Neural cell (in vitro differentiated cells): Measurements from ENCODE around the gene KRTAP9-4. TPM values are rescaled to one million over a fixed set of nuclear protein-coding genes. Genes with fewer than 3 reads are reported as not detected.

Experiments used
- H2AFZ ChIP-seq: fragments of 200-600, 300-800 bp; sonication (generic), shearing (Covaris generic); 2 replicates; pipeline ENCODE4 v1.6.0; 2014; ENCODE audit warnings: low read depth, mild to moderate bottlenecking, antibody characterized with exemption, low read length, moderate library complexity
- H3F3A ChIP-seq: fragments of 200-600 bp; shearing (Covaris generic); 2 replicates; pipeline ENCODE4 v1.6.1; 2016; ENCODE audit warnings: mild to moderate bottlenecking, moderate library complexity, mixed read lengths, antibody characterized with exemption, low read length; ENCODE audit not compliant: insufficient read depth, poor library complexity, severe bottlenecking
- H3K27ac ChIP-seq: fragments of 200-600, 300-800 bp; sonication (generic), shearing (Covaris generic); 2 replicates; pipeline ENCODE4 v1.5.1; 2014; ENCODE audit warnings: mild to moderate bottlenecking, low read length, moderate library complexity
- H3K27me3 ChIP-seq: fragments of 300-800, 200-600 bp; sonication (generic), shearing (Covaris generic); 2 replicates; pipeline ENCODE4 v1.6.0; 2014; ENCODE audit warnings: mild to moderate bottlenecking, low read depth, low read length, moderate library complexity; ENCODE audit not compliant: insufficient read depth
- H3K36me3 ChIP-seq: fragments of 300-800, 200-600 bp; sonication (generic), shearing (Covaris generic); 2 replicates; pipeline ENCODE4 v1.5.1; 2014; ENCODE audit warnings: mild to moderate bottlenecking, antibody characterized with exemption, low read length, moderate library complexity; ENCODE audit not compliant: insufficient read depth
- H3K4me2 ChIP-seq: fragments of 300-800, 200-600 bp; sonication (generic), shearing (Covaris generic); 2 replicates; pipeline ENCODE4 v1.6.0; 2014; ENCODE audit warnings: mild to moderate bottlenecking, low read length
- H3K4me3 ChIP-seq: fragments of 300-800, 200-600 bp; sonication (generic), shearing (Covaris generic); 2 replicates; pipeline ENCODE4 v1.5.1; 2014; ENCODE audit warnings: mild to moderate bottlenecking, low read length, moderate library complexity
- H3K79me2 ChIP-seq: fragments of 200-600 bp; shearing (Covaris generic); replicated peaks from 2 replicates; pipeline ENCODE4 v1.6.0; 2014; ENCODE audit warnings: mild to moderate bottlenecking, low read length, moderate library complexity; ENCODE audit not compliant: insufficient read depth
- H3K9ac ChIP-seq: fragments of 300-800, 200-600 bp; sonication (generic), shearing (Covaris generic); 2 replicates; pipeline ENCODE4 v1.6.1; 2016; ENCODE audit warnings: mild to moderate bottlenecking, low read length, mixed read lengths
- H3K9me2 ChIP-seq: fragments of 200-600 bp; shearing (Covaris generic); 2 replicates; pipeline ENCODE4 v1.6.1; 2016; ENCODE audit warnings: mild to moderate bottlenecking, low read length, mixed read lengths; ENCODE audit not compliant: insufficient read depth
- H3K9me3 ChIP-seq: fragments of 200-600, 300-800 bp; sonication (generic), shearing (Covaris generic); 2 replicates; pipeline ENCODE4 v1.6.1; 2016; ENCODE audit warnings: mild to moderate bottlenecking, mixed run types, low read length, moderate library complexity, mixed read lengths
- H4K20me1 ChIP-seq: fragments of 200-600 bp; shearing (Covaris generic); 2 replicates; pipeline ENCODE4 v1.6.1; 2016; ENCODE audit warnings: mild to moderate bottlenecking, mixed run types; ENCODE audit not compliant: insufficient read depth
- EP300 ChIP-seq: fragments of 450-650 bp; conservative IDR thresholded peaks from 2 replicates; pipeline ENCODE4 v1.6.1; 2014; ENCODE audit warnings: antibody characterized with exemption, mild to moderate bottlenecking, moderate library complexity; ENCODE audit not compliant: poor library complexity, severe bottlenecking
- EZH2 ChIP-seq: fragments of 200-600, 300-800 bp; shearing (Covaris generic), sonication (generic); IDR thresholded peaks from 2 replicates; pipeline ENCODE4 v1.6.1; 2014; ENCODE audit warnings: antibody characterized with exemption, low read length, borderline replicate concordance, mild to moderate bottlenecking; ENCODE audit not compliant: insufficient read depth, poor library complexity, severe bottlenecking
- MXI1 ChIP-seq: fragments of 450-650 bp; conservative IDR thresholded peaks from 2 replicates; pipeline ENCODE4 v1.6.1; 2014; ENCODE audit warnings: antibody characterized with exemption, mild to moderate bottlenecking; ENCODE audit not compliant: poor library complexity, severe bottlenecking
- POLR2AphosphoS5 ChIP-seq: IDR thresholded peaks from 2 replicates; pipeline ENCODE4 v1.6.1; 2012
- RAD21 ChIP-seq: fragments of 450-650 bp; conservative IDR thresholded peaks from 2 replicates; pipeline ENCODE4 v1.6.1; 2014; ENCODE audit warnings: antibody characterized with exemption, mild to moderate bottlenecking, moderate library complexity
- REST ChIP-seq: IDR thresholded peaks from 2 replicates; pipeline ENCODE4 v1.6.1; 2012; ENCODE audit warnings: borderline replicate concordance
- SMC3 ChIP-seq: fragments of 450-650 bp; conservative IDR thresholded peaks from 2 replicates; pipeline ENCODE4 v1.6.1; 2014; ENCODE audit warnings: antibody characterized with exemption, mild to moderate bottlenecking, moderate library complexity; ENCODE audit not compliant: poor library complexity
- TAF1 ChIP-seq: IDR thresholded peaks from 2 replicates; pipeline ENCODE4 v1.6.1; 2012; ENCODE audit warnings: low read depth
- polyA plus RNA-seq: library from polyadenylated mRNA; depleted of rRNA; stranded (reverse); fragments of >200 nt; gene quantifications from 2 replicates; pipeline ENCODE4 v1.2.3, GENCODE V29; 2014
- TF ChIP-seq, protein P1 (sequence below): fragments of 450-650 bp; IDR thresholded peaks from 2 replicates; pipeline ENCODE4 v1.5.1; 2014; ENCODE audit warnings: antibody characterized with exemption, mild to moderate bottlenecking, moderate library complexity; ENCODE audit not compliant: poor library complexity, severe bottlenecking

The KRTAP9-4 gene
- polyA plus RNA-seq, 1 donor from 2014 or later = not detected

DNA sequence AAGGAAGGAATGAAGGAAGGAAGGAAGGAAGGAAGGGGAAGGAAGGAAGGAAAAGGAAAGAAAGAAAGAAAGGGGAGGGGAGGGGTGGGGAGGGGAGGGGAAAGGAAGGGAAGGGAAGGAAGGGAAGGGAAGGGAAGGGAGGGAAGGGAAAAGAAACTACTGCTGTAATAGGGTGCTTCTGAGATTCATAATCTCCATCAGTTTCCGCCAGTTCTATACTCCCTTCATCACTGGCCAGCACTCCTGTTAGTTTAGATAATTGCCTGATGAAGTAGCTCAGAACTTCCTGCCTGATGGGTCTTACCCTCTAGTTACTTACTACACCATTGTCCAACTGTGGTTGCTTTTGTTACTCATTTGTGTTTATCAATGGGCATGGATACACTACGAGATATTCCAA, 13.7 kb downstream of the KRTAP9-4 start:
- Histone ChIP-seq H3K9ac (no peak overlapping the region), H3K27ac (no peak overlapping the region), H3K27me3 (no peaks in the 10 kb centered on the region), H4K20me1 (no peaks in the 10 kb centered on the region), H3F3A (no peaks in the 10 kb centered on the region), H3K4me3 (no peak overlapping the region), H3K36me3 (no peaks in the 10 kb centered on the region), H3K9me2 (no peaks in the 10 kb centered on the region), H3K4me2 (no peak overlapping the region), H2AFZ (no peak overlapping the region), H3K9me3 (no peaks in the 10 kb centered on the region), H3K79me2 (no peaks in the 10 kb centered on the region)
- TF ChIP-seq TAF1 = no peak

DNA sequence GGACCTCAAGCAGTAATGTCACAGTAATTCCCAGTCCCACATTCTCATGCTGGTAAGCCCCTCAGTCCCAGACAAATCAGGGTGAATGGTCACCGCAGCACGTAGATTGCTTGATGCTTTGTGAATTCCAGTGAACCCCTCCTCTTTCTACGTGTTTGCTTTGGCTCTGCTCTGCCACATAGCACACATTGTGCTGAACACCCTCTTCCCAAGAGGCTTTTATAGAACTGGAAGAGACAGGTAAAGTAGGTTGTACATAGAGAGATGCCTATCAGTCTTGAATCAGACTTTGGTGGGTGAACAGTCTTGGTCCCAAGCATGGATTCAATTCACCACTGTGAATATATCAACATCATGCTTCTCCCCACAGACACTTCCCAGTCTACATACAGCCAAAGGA, 15.1 kb downstream of the KRTAP9-4 start:
- Histone ChIP-seq H4K20me1 (no peaks in the 10 kb centered on the region), H3K79me2 (no peaks in the 10 kb centered on the region), H3K4me2 (no peak overlapping the region), H3K9me3 (no peaks in the 10 kb centered on the region), H3F3A (no peaks in the 10 kb centered on the region), H3K27me3 (no peaks in the 10 kb centered on the region), H2AFZ (no peak overlapping the region), H3K36me3 (no peaks in the 10 kb centered on the region), H3K9ac (no peak overlapping the region), H3K9me2 (no peaks in the 10 kb centered on the region), H3K4me3 (no peak overlapping the region), H3K27ac (no peak overlapping the region)
- TF ChIP-seq MXI1 = no peak
- TF ChIP-seq, protein P1, sequence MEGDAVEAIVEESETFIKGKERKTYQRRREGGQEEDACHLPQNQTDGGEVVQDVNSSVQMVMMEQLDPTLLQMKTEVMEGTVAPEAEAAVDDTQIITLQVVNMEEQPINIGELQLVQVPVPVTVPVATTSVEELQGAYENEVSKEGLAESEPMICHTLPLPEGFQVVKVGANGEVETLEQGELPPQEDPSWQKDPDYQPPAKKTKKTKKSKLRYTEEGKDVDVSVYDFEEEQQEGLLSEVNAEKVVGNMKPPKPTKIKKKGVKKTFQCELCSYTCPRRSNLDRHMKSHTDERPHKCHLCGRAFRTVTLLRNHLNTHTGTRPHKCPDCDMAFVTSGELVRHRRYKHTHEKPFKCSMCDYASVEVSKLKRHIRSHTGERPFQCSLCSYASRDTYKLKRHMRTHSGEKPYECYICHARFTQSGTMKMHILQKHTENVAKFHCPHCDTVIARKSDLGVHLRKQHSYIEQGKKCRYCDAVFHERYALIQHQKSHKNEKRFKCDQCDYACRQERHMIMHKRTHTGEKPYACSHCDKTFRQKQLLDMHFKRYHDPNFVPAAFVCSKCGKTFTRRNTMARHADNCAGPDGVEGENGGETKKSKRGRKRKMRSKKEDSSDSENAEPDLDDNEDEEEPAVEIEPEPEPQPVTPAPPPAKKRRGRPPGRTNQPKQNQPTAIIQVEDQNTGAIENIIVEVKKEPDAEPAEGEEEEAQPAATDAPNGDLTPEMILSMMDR = no peak
- no peak for TF ChIP-seq SMC3
- TF ChIP-seq TAF1 = no peak
- TF ChIP-seq EP300 = no peak
- no peak for TF ChIP-seq POLR2AphosphoS5

GRCh38 chr17:41265078-41265477, 15.6 kb downstream of the KRTAP9-4 start, which contains the start of gene KRTAP9-6:
Gene KRTAP9-6 (plus strand): TSS chr17:41265378. CDS start chr17:41265378, 0 bp downstream.
- TF ChIP-seq TAF1 (no peak), RAD21 (no peak), MXI1 (no peak), REST (no peak), POLR2AphosphoS5 (no peak), EZH2 (no peak), EP300 (no peak), SMC3 (no peak)
- TF ChIP-seq, protein P1 = no peak
- H3K4me2 ChIP-seq = no peak within 1 kb of the TSS
- H2AFZ ChIP-seq = no peak within 1 kb of the TSS
- no peaks in the 10 kb centered on the region for H4K20me1 ChIP-seq
- H3K9me3 ChIP-seq = no peaks in the 10 kb centered on the region
- no peak within 1 kb of the TSS for H3K27ac ChIP-seq
- no peaks in the 10 kb centered on the region for H3K79me2 ChIP-seq
- H3K27me3 ChIP-seq = no peaks in the 10 kb centered on the region
- no peaks in the 10 kb centered on the region for H3K36me3 ChIP-seq
- no peaks in the 10 kb centered on the region for H3F3A ChIP-seq
- no peak within 1 kb of the TSS for H3K4me3 ChIP-seq
- H3K9me2 ChIP-seq = no peaks in the 10 kb centered on the region
- H3K9ac ChIP-seq = no peak within 1 kb of the TSS
